ENCODE measurements around the gene RUBCNL. TPM values are rescaled to one million over a fixed set of nuclear protein-coding genes. Genes with fewer than 3 reads are reported as not detected.

The RUBCNL gene
- total RNA-seq, 1 experiment from 2014 or later = 1.4 TPM

- Histone ChIP-seq H2BK12ac (ENCODE audit: insufficient read length, low read depth, low read length) (no peak overlapping the region), H3K14ac (ENCODE audit: insufficient read depth, low read length) (no peak overlapping the region), H4K20me1 (ENCODE audit: control insufficient read depth, insufficient read depth, insufficient read length) (no peaks in the 10 kb centered on the region), H2AK5ac (ENCODE audit: insufficient read length, low read length) (no peak overlapping the region), H3K27me3 (ENCODE audit: insufficient read depth, low read length) (no peaks in the 10 kb centered on the region), H4K5ac (ENCODE audit: insufficient read length, low read depth, low read length) (no peak overlapping the region), H3K18ac (ENCODE audit: insufficient read length, low read depth, low read length) (no peak overlapping the region), H3K9ac (ENCODE audit: extremely low read depth, insufficient read length, low read length) (no peak overlapping the region), H3K23me2 (ENCODE audit: insufficient read length, low read depth, low read length, poor library complexity, severe bottlenecking) (no peaks in the 10 kb centered on the region), H3K9me3 (ENCODE audit: control insufficient read depth, low read depth, low read length) (no peaks in the 10 kb centered on the region), H2BK20ac (ENCODE audit: low read depth, low read length, poor library complexity, severe bottlenecking) (no peak overlapping the region), H2AFZ (ENCODE audit: low read length) (no peak overlapping the region), H2BK15ac (ENCODE audit: low read depth, low read length) (no peak overlapping the region), H4K91ac (ENCODE audit: insufficient read length, low read depth, low read length) (no peak overlapping the region), H3K79me1 (ENCODE audit: insufficient read depth, low read depth, low read length, poor library complexity, severe bottlenecking) (no peaks in the 10 kb centered on the region), H3K23ac (ENCODE audit: insufficient read length, low read depth, low read length) (no peak overlapping the region), H3K56ac (ENCODE audit: insufficient read length, low read depth, low read length) (no peak overlapping the region), H2BK5ac (ENCODE audit: insufficient read length, low read length) (no peak overlapping the region), H3K27ac (ENCODE audit: insufficient read length, low read depth, low read length) (no peak overlapping the region), H3K4me1 (ENCODE audit: insufficient read depth, low read length) (no peaks in the 10 kb centered on the region), H4K8ac (replicated peaks; ENCODE audit: insufficient read length, low read depth, low read length) (no peak overlapping the region), H3K4me2 (ENCODE audit: insufficient read depth, insufficient read length, low read length) (no peak overlapping the region), H3K79me2 (ENCODE audit: insufficient read depth, low read length) (no peaks in the 10 kb centered on the region), H3T11ph (ENCODE audit: low read length) (no peak overlapping the region), H3K4ac (ENCODE audit: low read depth, low read length) (no peak overlapping the region), H2BK120ac (ENCODE audit: low read depth, low read length, poor library complexity, severe bottlenecking) (no peak overlapping the region)
- no peak for TF ChIP-seq CTCF (conservative IDR thresholded peaks at IDR 0.05)
- WGBS (ENCODE audit: extremely low coverage, insufficient read length, low lambda C conversion rate) = no CpG with 5 or more reads among the region's 4 CpGs
- Mint-ChIP-seq H3K27ac (no peak overlapping the region), H3K4me1 (no peaks in the 10 kb centered on the region), H3K4me3 (no peak overlapping the region), H3K9me3 (no peaks in the 10 kb centered on the region), H3K27me3 (ENCODE audit: low read depth) (peaks cover 21% of the 10 kb centered on the region), H3K36me3 (ENCODE audit: insufficient read depth in 1 of 3, low read depth in 3 of 3) (no peaks in the 10 kb centered on the region)
- no peak for DNase-seq
These were observed 6.8 kb downstream of the RUBCNL start for GRCh38 chr13:46380242-46380641.
